PC-9 (cell line): ENCODE data around the gene STUB1. TPM values are rescaled to one million over a fixed set of nuclear protein-coding genes. Genes with fewer than 3 reads are reported as not detected.

Experiments used
- BruUV-seq: library from RNA; stranded (reverse); fragments of 400-500 nt; replicated peaks from 2 replicates; lab custom pipeline; 2021; lab: Mats Ljungman, UMichigan
- CTCF ChIA-PET: fragments of 300-600 bp; sonication (Branson Sonifier 250); formaldehyde crosslinking; loops from one replicate; lab custom pipeline; 2022; ENCODE audit warnings: antibody characterized with exemption; lab: Charles Lee
- POLR2A ChIA-PET: fragments of 300-600 bp; sonication (Branson Sonifier 250); formaldehyde crosslinking; loops from one replicate; lab custom pipeline; 2022; ENCODE audit warnings: antibody characterized with exemption; ENCODE audit not compliant: unreplicated experiment; lab: Charles Lee
- DNase-seq, 2 experiments: peaks; one replicate each; pipeline versions ENCODE4 v3.0.0 to v3.0.0-alpha.2; 2015 to 2022; ENCODE audit warnings: mixed read lengths in 1 of 2
- H2AFZ ChIP-seq: fragments of 200-600 bp; sonication (generic); 2 replicates; pipeline ENCODE4 v1.8.1; 2017; ENCODE audit warnings: antibody characterized with exemption
- H3F3A ChIP-seq: fragments of 200-600 bp; sonication (generic); 2 replicates; pipeline ENCODE4 v1.8.1; 2017; ENCODE audit warnings: antibody characterized with exemption, mild to moderate bottlenecking, low read depth; ENCODE audit not compliant: insufficient read depth
- H3K27ac ChIP-seq: fragments of 200-600 bp; sonication (generic); 2 replicates; pipeline ENCODE4 v1.6.1; 2016; ENCODE audit warnings: mixed run types
- H3K27me3 ChIP-seq: fragments of 200-600 bp; sonication (generic); 2 replicates; pipeline ENCODE4 v1.6.1; 2016; ENCODE audit warnings: low read depth, mixed run types; ENCODE audit not compliant: insufficient read depth
- H3K36me3 ChIP-seq: fragments of 200-600 bp; sonication (generic); 2 replicates; pipeline ENCODE4 v1.6.1; 2016; ENCODE audit warnings: low read depth, mixed run types
- H3K4me1 ChIP-seq: fragments of 200-600 bp; sonication (generic); replicated peaks from 2 replicates; pipeline ENCODE4 v1.6.1; 2016; ENCODE audit warnings: mixed run types; ENCODE audit not compliant: insufficient read depth
- H3K4me2 ChIP-seq: fragments of 200-600 bp; sonication (generic); 2 replicates; pipeline ENCODE4 v1.6.1; 2017; ENCODE audit warnings: mixed run types
- H3K4me3 ChIP-seq: fragments of 200-600 bp; sonication (generic); 2 replicates; pipeline ENCODE4 v1.6.1; 2016; ENCODE audit warnings: mixed run types
- H3K79me2 ChIP-seq: fragments of 200-600 bp; sonication (generic); 2 replicates; pipeline ENCODE4 v1.6.1; 2017; ENCODE audit warnings: low read depth, mixed run types
- H3K9me2 ChIP-seq: fragments of 200-600 bp; sonication (generic); 2 replicates; pipeline ENCODE4 v1.8.1; 2017; ENCODE audit warnings: mild to moderate bottlenecking; ENCODE audit not compliant: insufficient read depth
- H3K9me3 ChIP-seq: fragments of 200-600 bp; sonication (generic); 2 replicates; pipeline ENCODE4 v1.8.1; 2016; ENCODE audit warnings: low read depth; ENCODE audit not compliant: insufficient read depth
- H4K20me1 ChIP-seq: fragments of 200-600 bp; sonication (generic); 2 replicates; pipeline ENCODE4 v1.8.1; 2017; ENCODE audit not compliant: insufficient read depth
- CTCF ChIP-seq: fragments of 200-600 bp; sonication (generic); conservative IDR thresholded peaks from 2 replicates; pipeline ENCODE4 v1.6.1; 2017; ENCODE audit warnings: mixed run types, antibody characterized with exemption, mild to moderate bottlenecking, moderate library complexity
- EZH2 ChIP-seq: fragments of 200-600 bp; sonication (generic); IDR thresholded peaks from 2 replicates; pipeline ENCODE4 v1.8.0; 2017; ENCODE audit warnings: antibody characterized with exemption, low read depth
- intact Hi-C: fragments of 100-400 bp; cut with micrococcal nuclease; formaldehyde crosslinking; loops from one replicate; pipeline ENCODE4 v1.10.0; 2022; ENCODE audit not compliant: unreplicated experiment
- total RNA-seq: library from RNA; stranded (reverse); gene quantifications from 2 replicates; pipeline ENCODE4 v1.2.3, GENCODE V29; 2021

The STUB1 gene
- total RNA-seq, 1 experiment from 2014 or later, result 174 TPM

- H3K4me1 ChIP-seq, result no peaks in the 10 kb centered on the region; the same call in 1 of the 2 replicates
- H3K9me3 ChIP-seq, result no peaks in the 10 kb centered on the region
- peaks cover 6% of the 10 kb centered on the region; the same call in 1 of the 2 replicates for H3F3A ChIP-seq
- H3K27me3 ChIP-seq, result peaks cover 64% of the 10 kb centered on the region
- H3K9me2 ChIP-seq, result no peaks in the 10 kb centered on the region
- no TSS peak for BruUV-seq
- no peak overlapping the region for H3K27ac ChIP-seq
- no peak overlapping the region for H2AFZ ChIP-seq
- no peaks in the 10 kb centered on the region for H3K79me2 ChIP-seq
- POLR2A ChIA-PET, result no interaction called here
- TF ChIP-seq EZH2, result no peak
- no peak for TF ChIP-seq CTCF
- H3K4me3 ChIP-seq, result no peak overlapping the region
- 0 out of 2 replicates have a peak, but pooled peaks cover 4% of the 10 kb centered on the region for H4K20me1 ChIP-seq
- CTCF ChIA-PET, result no interaction called here
- H3K36me3 ChIP-seq, result no peaks in the 10 kb centered on the region
- intact Hi-C loops, result no loop called here
- H3K4me2 ChIP-seq, result no peak overlapping the region
- DNase-seq, result no peak
Measured at GRCh38 chr16:703406-703805, 23.2 kb downstream of the STUB1 start.

GRCh38 chr16:704047-704446 lies 23.8 kb downstream of the STUB1 start:
- intact Hi-C loops, result no loop called here
- H4K20me1 ChIP-seq, result 0 out of 2 replicates have a peak, but pooled peaks cover 4% of the 10 kb centered on the region
- no peak overlapping the region for H3K4me3 ChIP-seq
- H3F3A ChIP-seq, result peaks cover 6% of the 10 kb centered on the region; the same call in 1 of the 2 replicates
- H3K4me1 ChIP-seq, result no peaks in the 10 kb centered on the region; the same call in 1 of the 2 replicates
- CTCF ChIA-PET, result no interaction called here
- BruUV-seq, result no TSS peak
- TF ChIP-seq EZH2, result no peak
- no peak for TF ChIP-seq CTCF
- POLR2A ChIA-PET, result no interaction called here
- peak overlapping the region; percentile 61 for H3K4me2 ChIP-seq
- no peak for DNase-seq
- no peaks in the 10 kb centered on the region for H3K36me3 ChIP-seq
- H3K9me2 ChIP-seq, result no peaks in the 10 kb centered on the region
- no peak overlapping the region for H3K27ac ChIP-seq
- no peaks in the 10 kb centered on the region for H3K79me2 ChIP-seq
- no peaks in the 10 kb centered on the region for H3K9me3 ChIP-seq
- H3K27me3 ChIP-seq, result peaks cover 70% of the 10 kb centered on the region
- H2AFZ ChIP-seq, result no peak overlapping the region

- H3K27me3 ChIP-seq, result peaks cover 76% of the 10 kb centered on the region
- H3K9me2 ChIP-seq, result no peaks in the 10 kb centered on the region
- H3K9me3 ChIP-seq, result no peaks in the 10 kb centered on the region
- 0 out of 2 replicates have a peak, but pooled peaks cover 4% of the 10 kb centered on the region for H4K20me1 ChIP-seq
- TF ChIP-seq CTCF (no peak), EZH2 (no peak)
- DNase-seq, result no peak
- H3K27ac ChIP-seq, result no peak overlapping the region
- no TSS peak for BruUV-seq
- no peaks in the 10 kb centered on the region for H3K79me2 ChIP-seq
- intact Hi-C loops, result no loop called here
- H3F3A ChIP-seq, result peaks cover 6% of the 10 kb centered on the region; the same call in 1 of the 2 replicates
- POLR2A ChIA-PET, result no interaction called here
- H3K4me2 ChIP-seq, result peak overlapping the region; percentile 61
- CTCF ChIA-PET, result interaction anchor here (0.6 kb wide), 2 partner anchors 15 to 46 kb away, joined by 3 read pairs; no protein-coding TSS in a partner anchor
- H3K4me1 ChIP-seq, result no peaks in the 10 kb centered on the region; the same call in 1 of the 2 replicates
- H3K36me3 ChIP-seq, result no peaks in the 10 kb centered on the region
- no peak overlapping the region for H2AFZ ChIP-seq
- peak overlapping the region; percentile 49 for H3K4me3 ChIP-seq
Measured at GRCh38 chr16:704552-705380, 24.6 kb downstream of the STUB1 start.
